ENCODE data around the gene STK38L.

STK38L gene

DNA sequence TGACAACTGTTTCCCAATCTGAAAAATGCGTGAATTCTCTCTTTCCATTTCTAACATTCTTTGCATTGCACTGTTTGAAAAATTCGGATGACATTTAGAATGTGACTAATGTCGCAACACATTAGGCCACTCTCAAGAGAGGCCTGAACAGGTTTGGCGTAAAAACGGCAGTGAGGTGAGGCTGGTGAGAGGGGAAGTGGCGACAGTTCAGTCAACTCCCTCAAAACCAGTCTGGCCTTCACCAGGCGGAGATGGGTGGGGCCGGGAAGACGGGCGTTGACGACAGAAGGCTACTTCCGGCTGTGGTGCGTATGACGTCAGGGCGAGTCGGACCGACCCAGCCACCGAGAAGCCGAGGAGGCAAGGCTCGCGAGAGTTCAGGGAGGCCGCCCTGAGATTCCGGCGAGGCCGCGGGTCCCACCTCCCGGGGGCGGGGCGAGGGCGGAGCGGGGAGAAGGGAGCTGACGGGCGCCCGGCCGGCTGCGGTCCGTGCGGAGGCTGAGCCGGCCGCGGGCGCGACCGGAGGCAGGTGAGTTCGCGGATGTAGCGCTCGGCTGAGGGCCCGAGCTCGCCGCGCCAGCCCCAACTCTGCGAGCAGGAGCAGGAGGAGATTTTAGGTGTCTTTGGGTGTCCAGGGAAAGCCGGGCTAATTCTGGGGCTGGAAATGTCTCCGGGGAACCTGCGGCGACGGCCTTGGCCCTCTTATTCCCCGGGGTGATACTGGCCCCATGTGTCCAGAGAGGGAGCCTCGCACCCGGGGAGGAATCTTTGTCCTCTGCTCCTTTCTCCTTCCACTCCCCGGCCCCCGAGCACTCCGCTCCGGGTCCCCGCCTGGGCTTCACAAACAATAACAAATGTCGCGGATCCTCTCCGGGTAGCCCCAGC, at the start of gene STK38L:
STK38L (plus strand) TSS at position 483 of the 885 bp plus-strand sequence. CDS start 53,435 bp downstream, outside the sequence.
- FAIRE-seq = peak; percentile 98
- peak; percentile 85 for DNase-seq (ENCODE audit: extremely low spot score, insufficient read length, low read depth)

DNA sequence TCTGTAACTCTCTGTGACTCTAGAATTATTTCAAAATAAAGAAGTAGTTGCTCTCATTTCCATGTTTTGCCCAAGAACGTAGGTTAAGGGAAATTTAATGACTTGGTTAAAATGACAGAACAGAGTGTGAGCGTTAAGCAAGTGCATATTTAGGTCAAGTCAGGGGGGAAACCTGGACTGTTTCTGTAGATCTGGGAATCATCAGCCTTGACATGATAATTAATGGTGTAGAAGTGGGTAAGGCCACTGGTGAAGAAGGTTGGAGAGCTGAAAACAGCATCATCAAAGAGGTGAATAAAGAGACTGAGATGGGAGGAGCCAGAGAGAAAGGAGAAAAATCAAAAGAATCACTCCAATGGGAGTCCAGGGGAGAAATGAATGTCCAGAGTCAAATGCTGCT, 49.4 kb upstream of the STK38L start:
- DNase-seq (ENCODE audit: extremely low spot score, insufficient read length, low read depth) = no peak

DNA sequence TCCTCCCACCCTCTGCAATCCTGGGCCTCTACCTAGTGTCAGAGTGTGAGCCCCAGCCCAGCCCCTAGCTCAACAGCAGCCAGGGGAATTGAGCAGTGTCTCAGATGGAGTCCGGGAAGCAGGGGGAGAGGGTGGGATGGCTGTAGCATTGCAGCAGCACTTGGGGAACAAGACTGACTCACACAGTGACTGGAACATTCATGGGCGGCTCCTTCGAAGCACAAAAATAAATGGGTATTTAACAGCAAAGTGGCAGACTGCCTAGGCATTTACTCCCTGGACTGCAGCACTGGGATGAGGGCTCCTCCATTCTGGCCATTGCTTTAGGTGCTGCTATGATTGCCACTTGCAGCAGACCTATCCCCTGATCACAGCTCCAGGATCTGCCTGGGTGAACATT, 46.0 kb upstream of the STK38L start:
- FAIRE-seq (no peak), DNase-seq (ENCODE audit: extremely low spot score, insufficient read length, low read depth) (no peak)

More for the DNA sequence above, 49.4 kb upstream of the STK38L start:
- no peak for FAIRE-seq

DNA sequence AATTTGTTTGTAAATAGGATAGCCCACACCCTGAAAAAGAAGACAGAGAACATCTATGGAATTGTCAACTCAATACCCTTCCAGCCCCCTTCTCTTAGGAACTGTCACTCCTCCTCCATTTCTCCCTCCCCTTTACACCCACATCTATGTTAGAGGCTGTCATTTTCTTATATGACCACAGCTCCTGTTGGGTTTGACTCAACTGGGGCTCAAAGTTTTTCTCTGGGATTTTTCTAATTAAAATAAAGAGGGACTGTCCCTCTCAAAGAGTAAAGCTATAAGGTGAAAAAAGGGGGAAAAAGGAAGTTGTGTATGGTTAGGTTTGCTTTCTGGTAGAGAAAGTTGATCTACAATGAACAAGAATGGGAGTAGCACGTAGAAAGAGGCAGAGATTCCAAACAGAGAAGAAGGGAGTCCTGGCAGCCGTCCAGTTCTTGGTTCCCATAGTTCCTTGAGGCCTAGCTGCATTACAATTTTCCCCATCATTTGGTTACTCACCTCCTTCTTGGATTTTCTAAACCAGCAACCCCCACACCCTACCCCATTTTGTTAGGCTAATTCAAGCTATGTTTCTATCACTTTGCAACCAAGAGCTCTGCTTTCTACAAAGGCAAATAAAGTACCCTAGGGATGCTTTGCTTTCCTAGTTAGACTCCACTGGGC, 44.3 kb upstream of the STK38L start:
- no peak for FAIRE-seq
- no peak for DNase-seq (ENCODE audit: extremely low spot score, insufficient read length, low read depth)

DNA sequence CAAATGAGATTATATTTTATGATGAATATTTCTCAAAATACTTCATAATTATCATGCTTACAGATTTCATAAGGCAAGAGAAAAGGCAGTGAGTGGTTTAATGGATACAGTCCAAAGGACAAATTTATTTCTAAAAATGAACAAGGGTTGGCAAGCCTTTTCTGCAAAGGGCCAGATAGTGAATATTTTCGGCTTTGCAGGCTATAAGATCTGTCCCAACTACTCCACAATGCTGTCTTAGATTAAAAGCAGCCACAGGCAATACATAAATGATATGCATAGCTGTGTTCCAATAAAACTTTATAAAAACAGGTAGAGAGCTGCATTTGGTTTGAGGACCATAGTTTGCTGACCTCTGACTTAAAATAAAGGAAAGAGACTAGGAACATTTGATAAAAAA, 42.9 kb upstream of the STK38L start:
- FAIRE-seq = no peak
- DNase-seq (ENCODE audit: extremely low spot score, insufficient read length, low read depth) = no peak

DNA sequence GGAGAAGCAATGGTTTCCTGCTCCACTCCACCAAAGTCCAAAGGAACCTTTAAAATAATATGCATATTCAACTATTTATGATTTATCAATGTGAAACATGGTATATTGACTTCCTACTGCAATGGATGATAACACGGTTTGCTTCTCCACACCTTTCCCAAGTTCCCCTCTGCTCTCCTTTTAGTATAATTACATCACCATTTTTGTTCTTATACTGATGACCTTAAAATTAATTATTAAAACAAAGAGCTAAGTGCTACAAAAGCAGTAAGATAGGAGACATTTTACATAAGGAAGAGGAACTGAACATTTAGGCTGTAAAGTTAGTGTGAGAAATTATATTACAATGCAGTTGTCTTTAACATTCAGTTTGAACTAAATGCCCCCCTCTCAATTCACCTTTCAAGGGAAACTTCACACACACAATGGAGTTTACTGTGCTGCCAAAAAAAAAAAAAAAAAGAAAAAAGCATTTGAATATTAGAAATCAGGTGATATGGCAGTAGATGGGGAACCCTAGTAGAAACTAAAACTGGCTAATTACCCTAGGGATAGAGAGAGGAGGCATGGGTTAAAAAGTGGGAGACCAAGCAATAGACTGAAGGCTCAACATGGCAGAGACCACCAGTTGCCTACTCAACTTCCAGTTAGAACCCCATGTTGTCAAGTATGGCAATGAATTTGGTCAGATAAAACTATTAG, 37.1 kb upstream of the STK38L start:
- DNase-seq (ENCODE audit: extremely low spot score, insufficient read length, low read depth) = no peak
- peak; percentile 15 for FAIRE-seq

DNA sequence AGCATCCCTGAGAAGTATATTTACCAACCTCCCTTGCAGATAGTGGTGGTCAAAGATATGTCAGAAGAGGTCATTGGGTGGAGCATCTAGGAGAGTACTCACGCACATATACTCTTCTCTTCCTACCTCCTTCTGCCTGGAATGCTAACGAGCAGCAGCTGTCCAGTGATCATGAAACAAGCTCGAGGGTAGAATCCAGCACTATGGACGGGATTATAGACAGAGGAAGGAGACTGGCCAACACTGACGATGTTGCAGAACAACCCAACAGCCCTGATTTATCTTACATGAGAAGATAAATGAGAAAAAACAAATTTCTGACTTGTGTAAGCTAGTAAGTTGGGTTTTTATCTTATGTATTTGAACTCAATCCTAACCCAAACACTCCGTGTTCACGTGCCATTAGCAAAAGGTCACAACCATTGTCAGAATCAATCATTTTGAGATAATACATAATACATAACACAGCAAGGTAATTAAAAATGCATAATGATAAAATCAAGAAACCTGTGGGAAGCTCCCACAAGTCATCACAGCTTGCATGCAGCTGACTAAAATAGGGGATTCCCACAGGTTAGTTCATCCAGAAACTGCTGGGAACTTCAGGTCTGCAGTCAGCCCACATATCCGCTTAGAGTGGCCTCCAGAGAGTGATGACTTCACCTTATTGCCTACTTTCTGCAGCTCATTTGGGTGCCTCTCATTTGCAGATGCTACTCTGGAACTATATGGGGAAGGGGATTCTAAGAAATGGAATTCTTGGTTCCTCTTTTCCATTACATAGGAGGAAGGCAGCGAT, 36.3 kb upstream of the STK38L start:
- FAIRE-seq (peak; percentile 95), DNase-seq (ENCODE audit: extremely low spot score, insufficient read length, low read depth) (no peak)

DNA sequence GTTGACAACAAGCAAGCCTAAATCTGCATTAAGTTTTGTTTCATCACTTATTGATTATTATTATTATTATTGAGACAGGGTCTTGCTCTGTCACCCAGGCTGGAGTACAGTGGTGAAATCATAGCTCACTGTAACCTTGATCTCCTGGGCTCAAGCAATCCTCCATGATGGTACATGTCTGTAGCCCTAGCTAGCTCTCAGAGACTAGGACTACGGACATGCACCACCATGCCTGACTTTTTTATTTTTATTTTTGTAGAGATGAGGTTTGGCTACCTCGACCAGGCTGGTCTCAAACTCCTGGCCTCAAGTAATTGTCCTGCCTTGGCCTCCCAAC, 35.7 kb upstream of the STK38L start:
- no peak for DNase-seq (ENCODE audit: extremely low spot score, insufficient read length, low read depth)
- no peak for FAIRE-seq

DNA sequence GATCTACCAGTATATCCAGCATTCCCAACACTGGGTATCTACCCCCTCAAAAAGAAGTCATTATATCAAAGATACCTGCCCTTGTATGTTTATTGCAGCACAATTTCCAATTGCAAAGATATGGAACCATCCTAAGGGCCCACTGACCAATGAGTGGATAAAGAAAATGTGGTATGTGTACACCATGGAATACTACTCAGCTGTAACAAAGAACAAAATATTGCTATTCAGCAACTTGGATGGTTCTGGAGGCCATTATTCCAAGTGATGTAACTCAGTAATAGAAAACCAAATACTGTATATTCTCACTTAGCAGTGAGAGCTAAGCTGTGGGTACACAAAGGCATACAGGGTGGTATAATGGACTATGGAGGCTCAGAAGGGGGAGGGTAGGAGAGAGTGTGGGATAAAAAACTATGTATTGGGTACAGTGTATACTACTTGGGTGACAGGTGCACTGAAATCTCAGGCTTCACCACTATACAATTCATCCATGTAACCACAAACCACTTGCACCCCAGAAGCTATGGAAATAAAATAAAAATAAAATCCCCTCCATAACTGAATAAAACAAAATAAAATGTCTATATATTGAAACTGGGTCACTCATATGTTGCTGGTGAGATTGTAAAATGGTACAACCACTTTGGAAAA, 34.7 kb upstream of the STK38L start:
- FAIRE-seq = peak; percentile 24

DNA sequence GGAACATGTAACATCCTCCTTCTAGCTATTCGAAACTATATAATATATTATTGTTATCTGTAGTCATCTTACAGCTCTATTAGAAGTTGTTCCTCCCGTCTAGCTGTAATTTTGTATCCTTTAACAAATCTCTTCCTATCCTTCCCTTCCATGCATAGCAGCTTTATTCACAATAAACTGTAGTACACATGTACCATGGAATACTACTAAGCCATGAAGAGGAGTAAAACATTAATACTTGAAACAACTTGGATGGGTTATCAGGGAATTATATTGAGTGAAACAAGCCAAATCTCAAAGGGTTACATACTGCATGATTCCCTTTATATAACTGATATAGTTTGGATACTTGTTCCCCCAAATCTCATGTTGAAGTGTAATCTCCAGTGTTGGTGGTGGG, 33.9 kb upstream of the STK38L start:
- FAIRE-seq (no peak), DNase-seq (ENCODE audit: extremely low spot score, insufficient read length, low read depth) (no peak)

More for the DNA sequence above, 34.7 kb upstream of the STK38L start:
- no peak for DNase-seq (ENCODE audit: extremely low spot score, insufficient read length, low read depth)

DNA sequence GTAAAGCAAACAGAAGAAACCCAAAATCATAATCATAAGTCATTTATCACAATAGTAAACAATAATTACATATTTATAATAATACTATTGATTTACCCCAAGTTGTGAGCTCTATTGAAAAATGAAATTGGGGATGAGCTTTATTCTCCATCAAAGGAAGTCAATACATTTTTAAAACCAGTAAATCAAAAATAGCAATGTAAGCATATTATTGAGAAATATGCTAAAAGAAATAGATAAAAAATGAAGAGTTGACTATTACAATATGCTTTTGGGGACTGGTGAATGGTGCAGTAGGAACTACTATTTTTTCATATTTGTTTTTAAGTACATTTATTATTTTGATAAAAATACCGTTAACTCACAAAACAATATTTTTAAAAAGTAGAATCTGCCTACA, 31.2 kb upstream of the STK38L start:
- no peak for FAIRE-seq
- no peak for DNase-seq (ENCODE audit: extremely low spot score, insufficient read length, low read depth)

DNA sequence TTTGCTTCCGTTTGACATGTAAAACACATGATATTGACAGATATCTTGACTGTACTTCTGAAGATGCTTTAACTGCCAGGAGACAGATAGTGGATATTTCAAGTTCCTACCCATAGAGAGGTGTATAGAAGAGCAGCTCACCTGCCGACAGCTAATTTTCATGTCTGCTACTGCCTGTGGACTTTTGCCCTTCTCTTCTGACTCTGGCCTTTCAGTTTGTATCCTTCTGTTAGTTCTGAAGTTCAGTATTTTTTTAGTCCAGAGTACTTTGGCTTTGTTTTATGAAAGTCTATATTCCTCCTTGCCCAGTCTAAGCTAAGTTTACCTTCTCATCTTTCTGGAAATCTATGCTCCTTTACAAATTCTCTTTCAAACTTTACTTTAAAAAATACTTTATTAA, 30.8 kb upstream of the STK38L start:
- DNase-seq (ENCODE audit: extremely low spot score, insufficient read length, low read depth) = no peak
- FAIRE-seq = no peak

DNA sequence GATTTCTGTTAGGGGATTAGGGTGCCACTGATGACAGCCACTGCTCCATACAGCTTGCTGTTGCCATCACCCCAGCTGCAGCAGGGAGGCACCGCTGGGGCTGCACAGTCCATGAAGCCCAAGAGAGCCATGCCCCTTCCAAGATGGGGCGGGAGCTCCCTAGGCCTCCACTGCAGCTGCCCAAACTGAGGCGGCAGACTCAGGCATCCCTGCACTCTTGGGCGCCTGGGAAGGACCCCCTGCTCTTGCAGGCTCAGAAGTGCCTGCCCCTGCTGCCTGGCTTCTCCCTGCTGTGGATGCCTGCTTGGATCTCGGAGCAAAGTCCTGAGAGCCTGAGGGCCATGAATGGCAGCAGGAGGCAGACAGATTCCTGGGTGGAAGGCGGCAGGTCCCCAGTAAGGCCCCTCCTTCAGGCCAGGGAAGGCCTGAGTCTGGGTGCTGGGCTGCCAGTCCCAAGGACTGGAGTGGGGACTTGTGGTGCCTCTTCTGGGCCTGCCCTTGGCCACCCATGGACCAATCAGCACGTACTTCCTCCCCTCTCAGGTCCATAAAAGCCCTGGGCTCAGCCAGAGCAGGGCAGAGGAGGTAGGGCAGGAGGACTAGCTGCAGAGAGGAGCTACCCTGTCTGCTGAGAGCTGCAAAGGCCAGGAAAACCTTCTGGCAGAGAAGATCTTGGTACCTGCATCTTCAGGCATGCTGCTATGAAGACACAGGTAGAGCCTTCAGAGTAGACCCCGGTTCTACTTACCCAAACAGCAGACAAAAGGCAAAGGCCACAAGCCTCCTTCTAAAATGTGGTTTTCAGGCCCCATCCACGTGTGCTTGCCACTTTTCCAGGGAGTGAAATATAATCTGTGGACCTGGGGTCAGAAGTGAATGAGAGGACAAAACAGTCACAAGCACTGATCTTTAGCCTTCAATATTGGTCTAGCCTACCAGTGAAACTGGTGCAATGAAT, 30.0 kb upstream of the STK38L start:
- DNase-seq (ENCODE audit: extremely low spot score, insufficient read length, low read depth) (no peak), FAIRE-seq (no peak)

DNA sequence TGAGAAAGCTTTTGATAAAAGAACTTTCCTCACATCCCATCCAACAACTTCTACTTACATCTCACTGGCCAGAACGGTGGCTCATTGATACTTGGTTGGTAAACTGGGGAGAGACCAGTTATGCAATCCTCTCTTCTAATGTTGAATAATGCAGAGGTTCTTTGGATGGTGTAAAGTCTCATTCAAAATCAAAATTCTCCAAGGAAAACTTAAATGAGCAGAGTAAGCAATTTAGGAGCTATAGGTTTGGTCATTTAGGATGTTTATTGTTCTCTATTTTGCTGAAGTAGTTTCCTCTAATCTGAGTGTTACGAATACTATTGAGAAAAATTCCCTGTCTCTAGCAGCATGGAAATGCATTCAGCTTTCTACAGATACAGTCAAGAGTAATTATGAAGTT, 26.5 kb upstream of the STK38L start:
- FAIRE-seq (peak; percentile 62), DNase-seq (ENCODE audit: extremely low spot score, insufficient read length, low read depth) (no peak)

DNA sequence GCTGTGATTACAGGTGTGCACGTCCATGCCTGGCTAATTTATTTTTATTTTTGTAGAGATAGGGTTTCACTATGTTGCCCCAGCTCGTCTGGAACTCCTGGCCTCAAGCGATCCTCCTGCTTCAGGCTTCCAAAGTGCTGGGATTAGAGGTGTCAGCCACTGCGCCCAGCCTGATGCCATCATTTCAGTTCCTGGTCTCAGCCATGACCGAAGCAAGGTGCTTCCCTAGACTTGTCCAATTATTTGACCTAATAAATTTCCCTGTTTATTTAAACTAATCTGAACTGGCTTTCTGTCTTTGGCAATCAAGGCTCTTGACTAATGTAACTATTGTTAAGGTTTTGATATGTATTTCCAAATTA, 24.4 kb upstream of the STK38L start:
- DNase-seq (ENCODE audit: extremely low spot score, insufficient read length, low read depth) (no peak), FAIRE-seq (no peak)

DNA sequence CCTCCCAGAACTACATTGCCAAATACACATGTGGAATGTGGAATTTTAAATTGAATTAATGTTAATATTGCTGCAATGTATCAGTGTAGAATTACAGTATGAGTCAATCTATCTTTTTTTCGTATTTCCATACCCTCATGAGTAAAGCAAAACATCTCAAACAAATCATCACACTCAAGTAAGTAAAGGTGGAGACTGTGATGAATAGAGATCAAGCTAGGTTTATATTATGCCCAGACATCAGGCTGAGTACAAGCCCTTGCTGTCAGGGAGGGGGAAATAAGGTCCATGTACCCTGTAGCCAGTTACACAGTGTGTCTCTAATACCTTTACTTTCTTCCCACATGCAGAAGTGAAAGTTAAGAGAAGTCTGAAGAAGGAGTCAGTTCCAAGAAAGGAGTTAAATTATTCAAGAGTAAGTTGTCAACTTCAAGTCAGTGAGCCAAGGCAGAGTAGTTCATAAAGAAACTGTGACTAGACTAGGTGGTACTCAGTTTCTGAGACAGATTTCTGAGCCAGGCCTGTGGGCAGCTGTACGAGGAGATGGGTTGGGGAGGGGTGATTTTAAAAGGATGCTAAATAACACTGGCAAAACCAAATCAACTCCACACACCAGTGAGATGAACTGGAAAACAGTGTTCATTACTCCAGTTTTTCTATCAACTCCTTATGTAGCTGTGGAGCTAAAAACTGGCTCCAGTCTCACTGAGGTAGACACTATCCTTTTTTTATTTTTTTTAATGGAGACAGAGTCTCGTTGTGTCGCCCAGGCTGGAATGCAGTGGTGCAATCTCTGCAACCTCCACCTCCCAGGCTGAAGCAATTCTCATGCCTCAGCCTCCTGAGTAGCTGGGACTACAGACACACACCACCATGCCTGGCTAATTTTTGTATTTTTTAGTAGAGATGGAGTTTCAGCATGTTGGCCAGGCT, 23.8 kb upstream of the STK38L start:
- FAIRE-seq (peak; percentile 97), DNase-seq (ENCODE audit: extremely low spot score, insufficient read length, low read depth) (peak; percentile 12)

DNA sequence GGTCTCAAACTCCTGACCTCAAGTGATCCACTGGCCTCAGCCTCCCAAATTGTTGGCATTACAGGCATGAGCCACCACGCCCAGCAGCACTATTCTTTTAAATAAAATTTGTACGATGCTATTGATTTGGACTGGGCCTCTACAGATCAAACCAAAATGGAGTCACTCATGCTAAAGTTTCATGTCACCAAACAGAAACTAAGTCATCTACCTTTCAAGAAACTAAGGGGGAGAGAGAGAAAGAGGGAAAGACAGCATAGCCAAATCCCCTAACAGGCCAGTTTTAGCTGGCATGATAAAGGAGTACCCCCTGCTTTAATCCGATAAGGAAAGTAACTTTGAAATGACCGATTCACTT, 23.1 kb upstream of the STK38L start:
- DNase-seq (ENCODE audit: extremely low spot score, insufficient read length, low read depth) = no peak
- FAIRE-seq = no peak
